ENCODE data around the gene CACNA1C.

DNA sequence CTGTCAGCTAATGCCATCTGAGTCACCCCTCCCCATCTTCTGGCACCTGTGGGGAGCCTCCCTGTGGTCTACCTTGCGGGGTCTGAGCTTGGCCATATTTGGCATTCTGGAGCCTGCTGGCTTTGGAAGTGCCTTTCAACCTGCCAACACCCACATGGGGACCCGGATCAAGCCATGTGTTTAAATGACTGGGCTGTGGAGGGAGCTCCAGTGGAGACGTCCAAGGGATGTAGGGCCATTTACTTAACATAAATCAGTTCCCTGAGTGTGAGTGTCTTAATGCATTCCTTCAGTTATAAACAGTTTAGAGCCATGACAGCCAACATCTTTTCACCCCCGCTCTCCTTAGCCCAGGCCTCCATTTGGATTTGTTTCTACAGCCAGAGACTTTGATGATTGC lies 22.0 kb downstream of the CACNA1C start:
- TF ChIP-seq, protein P1, sequence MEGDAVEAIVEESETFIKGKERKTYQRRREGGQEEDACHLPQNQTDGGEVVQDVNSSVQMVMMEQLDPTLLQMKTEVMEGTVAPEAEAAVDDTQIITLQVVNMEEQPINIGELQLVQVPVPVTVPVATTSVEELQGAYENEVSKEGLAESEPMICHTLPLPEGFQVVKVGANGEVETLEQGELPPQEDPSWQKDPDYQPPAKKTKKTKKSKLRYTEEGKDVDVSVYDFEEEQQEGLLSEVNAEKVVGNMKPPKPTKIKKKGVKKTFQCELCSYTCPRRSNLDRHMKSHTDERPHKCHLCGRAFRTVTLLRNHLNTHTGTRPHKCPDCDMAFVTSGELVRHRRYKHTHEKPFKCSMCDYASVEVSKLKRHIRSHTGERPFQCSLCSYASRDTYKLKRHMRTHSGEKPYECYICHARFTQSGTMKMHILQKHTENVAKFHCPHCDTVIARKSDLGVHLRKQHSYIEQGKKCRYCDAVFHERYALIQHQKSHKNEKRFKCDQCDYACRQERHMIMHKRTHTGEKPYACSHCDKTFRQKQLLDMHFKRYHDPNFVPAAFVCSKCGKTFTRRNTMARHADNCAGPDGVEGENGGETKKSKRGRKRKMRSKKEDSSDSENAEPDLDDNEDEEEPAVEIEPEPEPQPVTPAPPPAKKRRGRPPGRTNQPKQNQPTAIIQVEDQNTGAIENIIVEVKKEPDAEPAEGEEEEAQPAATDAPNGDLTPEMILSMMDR (IDR thresholded peaks at IDR 0.05), result no peak
- no peak for TF ChIP-seq POLR2AphosphoS5 (IDR thresholded peaks at IDR 0.05)
